ENCODE measurements around the gene EFS.
"Not testable (repeated sequence)": the region's sequence is repeated elsewhere in the genome, so short reads cannot be mapped to it uniquely, and the experiment has no call there.

Gene EFS

GRCh38 chr14:23399136-23399535 lies 34.2 kb upstream of the EFS start:
- DNase-seq (ENCODE audit: low spot score) = no peak

DNA sequence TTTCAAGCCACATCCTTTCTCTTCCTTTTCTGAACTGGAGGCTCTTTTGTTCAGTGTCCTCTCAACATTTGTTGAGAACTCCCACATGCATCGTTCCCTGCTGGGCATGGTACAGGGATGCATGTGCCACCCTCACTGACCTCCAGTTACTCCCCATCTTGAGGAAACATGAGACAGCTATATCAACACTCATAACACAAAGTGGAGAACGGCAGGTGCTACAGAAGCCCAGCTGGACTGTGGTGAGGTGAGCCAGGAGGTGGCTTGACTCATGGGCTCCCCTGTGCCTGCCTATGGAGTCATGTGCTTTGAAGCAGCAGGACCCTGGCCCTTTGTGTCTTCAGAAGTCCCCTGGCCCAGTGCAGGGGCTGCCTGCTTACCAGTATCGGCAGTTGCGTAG lies 33.4 kb upstream of the EFS start:
- no peak for DNase-seq (ENCODE audit: low spot score)

GRCh38 chr14:23396781-23397407 lies 31.9 kb upstream of the EFS start:
- DNase-seq (ENCODE audit: low spot score) = no peak

DNA sequence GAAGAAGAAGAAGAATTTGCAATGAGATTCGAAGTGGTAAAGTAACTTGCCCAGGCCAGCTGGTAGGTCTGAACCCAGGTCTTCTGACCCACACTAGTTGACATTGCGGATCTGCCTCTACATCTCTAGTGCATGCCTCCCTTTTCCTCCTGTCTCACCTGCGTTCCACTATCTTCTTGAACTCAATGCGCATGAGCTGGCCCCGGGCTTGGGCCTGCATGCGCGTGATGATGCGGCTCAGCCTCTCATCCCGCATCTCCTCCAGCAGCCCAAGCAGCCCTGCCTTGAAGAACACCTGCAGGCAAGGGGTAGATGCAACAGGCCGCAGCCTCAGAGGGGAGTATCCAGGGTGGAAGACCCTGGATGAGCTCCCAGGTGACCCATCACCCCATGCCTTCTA lies 31.2 kb upstream of the EFS start:
- DNase-seq (ENCODE audit: low spot score) = no peak

DNA sequence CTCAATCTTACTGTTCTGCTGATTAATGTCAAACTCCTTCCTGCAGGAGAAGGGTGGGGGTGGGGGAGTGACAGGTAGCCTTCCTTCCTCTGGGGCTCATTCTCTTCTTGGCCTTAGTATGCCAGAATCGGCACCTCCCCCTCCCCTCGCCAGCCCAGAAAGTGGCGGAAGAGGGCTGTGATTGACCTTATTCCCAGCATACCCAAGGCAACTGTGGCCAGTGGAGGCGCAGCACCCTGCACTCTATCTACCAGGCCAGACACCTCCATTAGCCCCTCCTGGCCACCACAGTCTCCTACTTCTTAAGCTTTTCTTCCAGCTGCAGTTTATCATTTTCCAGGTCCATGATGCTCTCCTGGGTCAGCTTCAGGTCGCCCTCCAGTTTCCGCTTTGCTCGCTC lies 27.6 kb upstream of the EFS start:
- DNase-seq (ENCODE audit: low spot score) = no peak

DNA sequence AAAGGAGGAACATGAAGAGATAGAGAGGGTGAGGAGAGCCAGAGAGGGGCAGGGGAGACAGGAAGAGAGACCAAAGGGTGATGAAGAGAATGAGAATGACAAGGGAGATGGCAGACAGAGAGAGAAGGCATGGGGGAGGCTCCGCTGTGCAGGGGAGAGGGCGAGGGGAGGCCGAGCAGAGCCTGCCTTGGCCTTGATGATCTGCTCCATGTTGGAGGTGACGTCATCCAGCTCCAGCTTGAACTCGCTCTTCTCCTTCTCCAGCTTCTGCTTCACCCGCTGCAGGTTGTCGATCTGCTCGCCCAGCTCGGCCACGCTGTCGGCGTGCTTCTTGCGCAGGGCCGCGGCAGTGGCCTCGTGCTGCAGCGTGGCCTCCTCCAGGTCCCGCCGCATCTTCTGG lies 24.9 kb upstream of the EFS start:
- DNase-seq (ENCODE audit: low spot score) = not testable (repeated sequence)

DNA sequence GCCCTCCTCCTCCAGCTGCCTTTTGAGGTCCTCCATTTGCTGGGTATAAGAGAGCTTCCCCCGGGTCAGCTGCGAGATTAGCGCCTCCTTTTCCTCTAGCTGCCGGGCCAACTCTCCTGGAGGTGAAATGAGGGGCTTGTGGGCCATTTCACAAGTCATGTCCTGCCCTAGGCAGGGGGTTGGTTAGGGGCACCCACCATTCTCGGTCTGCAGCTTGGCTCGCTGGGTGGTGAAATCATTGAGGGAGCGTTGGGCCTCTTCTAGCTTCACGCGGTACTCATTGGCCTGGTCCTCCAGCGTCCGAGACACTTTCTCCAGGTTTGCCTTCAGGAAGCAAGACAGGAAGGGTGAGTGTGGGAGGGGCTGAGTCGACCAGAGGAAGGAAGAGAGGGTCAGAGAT lies 24.4 kb upstream of the EFS start:
- no peak for DNase-seq (ENCODE audit: low spot score)

DNA sequence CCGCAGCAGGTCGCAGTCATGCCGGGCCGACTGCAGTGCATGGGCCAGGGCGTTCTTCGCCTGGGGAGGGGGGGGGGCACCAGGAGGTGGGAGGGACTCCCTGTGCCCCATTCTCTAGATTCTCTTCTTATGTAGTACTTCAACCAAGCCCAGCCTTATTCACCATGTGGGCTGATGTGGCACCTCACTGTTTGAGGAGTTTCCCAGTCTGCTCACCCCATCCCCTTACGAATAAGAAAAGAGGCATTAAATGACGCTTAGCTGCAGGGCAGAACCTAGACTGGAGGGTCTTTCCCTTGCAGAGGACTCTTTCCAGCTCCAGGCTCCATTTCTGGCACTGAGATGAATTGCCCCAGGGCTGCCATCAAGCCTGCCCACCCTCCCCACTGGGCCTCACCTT lies 24.0 kb upstream of the EFS start:
- DNase-seq (ENCODE audit: low spot score) = no peak

DNA sequence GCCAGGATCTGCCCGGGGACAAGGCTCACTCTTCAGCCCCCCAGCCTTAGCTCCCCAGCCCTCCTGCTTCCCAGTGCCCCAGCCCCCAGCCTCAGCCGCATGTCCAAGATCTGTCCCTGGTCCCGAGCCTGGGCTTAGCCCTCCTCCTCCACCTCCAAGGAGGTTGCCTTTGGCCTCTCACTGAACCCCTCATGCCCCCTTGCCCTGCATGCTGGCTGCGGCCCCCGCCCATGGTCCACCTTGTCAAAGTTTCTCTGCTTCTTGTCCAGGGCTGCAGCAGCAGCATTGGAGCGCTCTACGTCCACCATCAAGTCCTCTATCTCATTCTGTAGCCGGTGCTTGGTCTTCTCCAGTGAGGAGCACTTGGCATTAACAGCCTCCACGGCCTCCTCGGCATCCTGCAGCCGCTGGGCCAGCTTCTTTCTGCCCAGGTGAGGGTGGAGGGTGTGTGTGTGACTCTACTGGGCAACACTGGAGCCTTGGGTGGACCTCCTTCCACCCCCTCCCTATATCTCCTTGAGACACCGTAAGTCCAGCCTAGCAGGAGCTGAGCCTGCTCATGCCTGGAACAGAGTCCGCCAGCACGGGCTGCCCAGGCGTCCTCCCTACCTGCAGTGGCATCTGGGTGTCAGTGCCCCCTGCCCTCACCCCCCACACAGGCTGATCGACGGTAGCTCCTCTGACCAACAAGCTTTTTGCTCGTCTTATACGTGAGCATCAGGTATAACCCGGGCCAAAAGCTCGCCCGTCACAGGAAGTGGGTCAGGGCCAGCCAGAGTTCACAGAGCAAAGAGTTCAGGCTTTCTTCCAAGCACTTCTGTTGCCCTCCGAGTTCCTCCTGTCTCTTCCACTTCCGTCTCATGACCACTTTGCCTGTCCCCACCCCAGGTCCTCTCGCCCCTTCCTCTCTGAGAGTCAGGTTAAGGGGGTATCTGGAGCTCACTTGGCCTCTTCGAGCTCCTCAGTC lies 23.2 kb upstream of the EFS start:
- DNase-seq (ENCODE audit: low spot score) = no peak

DNA sequence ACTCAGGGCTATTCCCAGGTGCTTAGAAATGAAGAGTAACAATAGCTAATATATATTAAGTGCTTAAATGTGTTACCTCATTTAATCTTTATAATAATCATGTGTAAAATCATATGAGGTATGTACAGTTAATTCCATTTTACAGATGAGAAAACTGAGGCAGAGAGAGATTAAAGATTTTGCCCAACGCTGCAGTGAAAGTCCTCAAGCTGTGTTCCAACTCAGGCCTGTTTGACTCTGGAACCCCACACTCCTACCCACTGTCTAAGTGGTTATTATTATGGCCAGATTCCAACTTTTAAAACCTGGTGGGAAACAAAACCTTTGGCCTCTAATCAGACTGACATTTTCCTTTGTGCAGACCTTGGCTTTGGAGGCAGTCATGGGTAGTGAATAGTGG lies 22.0 kb upstream of the EFS start:
- DNase-seq (ENCODE audit: low spot score) = no peak

DNA sequence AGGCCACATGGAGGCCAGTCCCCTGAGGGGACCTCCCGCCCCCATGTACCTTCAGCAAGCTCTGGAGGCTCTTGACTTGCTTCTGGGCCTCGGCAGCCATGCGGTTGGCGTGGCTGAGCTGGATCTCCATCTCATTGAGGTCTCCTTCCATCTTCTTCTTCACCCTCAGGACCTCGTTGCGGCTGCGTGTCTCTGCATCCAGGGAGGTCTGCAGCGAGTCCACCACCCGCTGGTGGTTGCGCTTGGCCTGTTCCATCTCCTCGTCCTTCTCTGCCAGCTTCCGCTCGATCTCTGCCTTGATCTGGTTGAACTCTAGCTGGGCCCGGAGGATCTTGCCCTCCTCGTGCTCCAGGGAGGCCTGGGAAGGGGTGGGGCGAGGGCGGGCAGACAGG lies 21.3 kb upstream of the EFS start:
- DNase-seq (ENCODE audit: low spot score) = not testable (repeated sequence)

- no peak for DNase-seq (ENCODE audit: low spot score)
Measured at GRCh38 chr14:23385642-23386265, 20.8 kb upstream of the EFS start.

DNA sequence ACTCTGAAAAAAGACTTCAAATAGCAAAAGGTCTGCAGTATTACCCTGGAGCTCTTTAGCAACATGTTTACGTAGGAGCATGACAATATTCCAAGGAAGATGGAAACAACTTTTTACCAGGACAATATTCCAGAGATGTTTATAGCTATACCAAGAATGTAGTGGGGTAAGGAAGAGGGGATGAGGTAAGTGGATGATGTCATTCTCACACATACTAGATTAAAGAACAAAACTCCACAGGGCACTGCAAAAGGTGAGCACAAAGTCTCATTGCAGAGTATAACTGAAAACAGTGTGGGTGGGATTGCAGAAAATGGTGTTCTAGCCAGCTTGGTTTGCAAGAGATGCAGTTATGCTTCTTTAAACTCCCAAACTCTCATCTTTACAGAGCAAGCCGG lies 20.3 kb upstream of the EFS start:
- no peak for DNase-seq (ENCODE audit: low spot score)

GRCh38 chr14:23384364-23385080 lies 19.6 kb upstream of the EFS start:
- no peak for DNase-seq (ENCODE audit: low spot score)

DNA sequence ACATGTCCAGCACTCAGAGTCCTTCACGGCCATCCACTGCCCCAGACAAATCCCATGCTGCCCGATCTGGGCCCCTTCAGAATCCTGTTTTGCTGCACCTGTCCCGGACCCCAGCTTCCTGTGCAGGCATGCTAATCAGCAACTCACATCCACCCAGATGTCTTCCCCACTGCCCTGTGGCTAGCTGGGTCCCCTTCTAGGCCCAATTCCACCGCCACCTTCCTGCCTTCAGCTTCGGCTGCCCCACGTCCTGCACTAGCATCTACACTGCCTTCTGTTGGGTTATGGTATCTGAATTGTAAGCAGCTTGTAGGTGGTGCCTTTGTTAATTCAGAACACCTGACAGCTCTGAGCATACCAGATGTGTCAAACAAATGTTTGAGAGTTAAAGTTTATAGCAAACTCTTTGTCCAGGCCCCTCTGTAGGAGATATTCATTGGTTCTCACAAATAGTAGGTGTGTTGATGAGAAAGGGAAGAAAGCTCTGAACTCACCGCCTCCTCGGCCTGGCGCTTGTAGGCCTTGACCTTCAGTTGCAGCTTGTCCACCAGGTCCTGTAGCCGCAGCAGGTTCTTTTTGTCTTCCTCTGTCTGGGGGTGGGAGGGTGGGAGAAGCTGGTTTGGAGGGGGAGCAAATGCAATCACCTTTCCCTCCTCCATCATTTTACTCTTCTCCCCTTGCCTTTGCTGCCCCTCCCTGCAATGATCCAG lies 17.9 kb upstream of the EFS start:
- DNase-seq (ENCODE audit: low spot score) = no peak

DNA sequence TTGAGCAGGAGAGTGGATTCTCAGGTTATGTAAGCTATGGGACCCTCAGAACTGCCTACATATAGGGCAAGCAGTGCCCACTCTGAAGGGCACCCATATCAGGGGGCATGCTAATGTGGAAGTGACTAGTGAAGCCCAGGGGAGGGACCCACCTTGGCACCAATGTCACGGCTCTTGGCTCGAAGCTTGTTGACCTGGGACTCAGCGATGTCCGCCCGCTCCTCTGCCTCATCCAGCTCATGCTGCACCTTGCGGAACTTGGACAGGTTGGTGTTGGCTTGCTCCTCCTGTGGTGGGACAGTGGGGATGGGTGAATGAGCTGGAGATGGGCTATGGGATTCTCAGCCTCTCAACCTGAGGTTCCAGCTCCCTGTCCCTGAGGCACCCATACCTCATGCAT lies 17.3 kb upstream of the EFS start:
- no peak for DNase-seq (ENCODE audit: low spot score)

- no peak for DNase-seq (ENCODE audit: low spot score)
Measured at GRCh38 chr14:23381871-23382270, 16.9 kb upstream of the EFS start.

- no peak for DNase-seq (ENCODE audit: low spot score)
Measured at GRCh38 chr14:23380976-23381375, 16.0 kb upstream of the EFS start.

GRCh38 chr14:23380197-23380914 lies 15.4 kb upstream of the EFS start:
- DNase-seq (ENCODE audit: low spot score) = no peak

DNA sequence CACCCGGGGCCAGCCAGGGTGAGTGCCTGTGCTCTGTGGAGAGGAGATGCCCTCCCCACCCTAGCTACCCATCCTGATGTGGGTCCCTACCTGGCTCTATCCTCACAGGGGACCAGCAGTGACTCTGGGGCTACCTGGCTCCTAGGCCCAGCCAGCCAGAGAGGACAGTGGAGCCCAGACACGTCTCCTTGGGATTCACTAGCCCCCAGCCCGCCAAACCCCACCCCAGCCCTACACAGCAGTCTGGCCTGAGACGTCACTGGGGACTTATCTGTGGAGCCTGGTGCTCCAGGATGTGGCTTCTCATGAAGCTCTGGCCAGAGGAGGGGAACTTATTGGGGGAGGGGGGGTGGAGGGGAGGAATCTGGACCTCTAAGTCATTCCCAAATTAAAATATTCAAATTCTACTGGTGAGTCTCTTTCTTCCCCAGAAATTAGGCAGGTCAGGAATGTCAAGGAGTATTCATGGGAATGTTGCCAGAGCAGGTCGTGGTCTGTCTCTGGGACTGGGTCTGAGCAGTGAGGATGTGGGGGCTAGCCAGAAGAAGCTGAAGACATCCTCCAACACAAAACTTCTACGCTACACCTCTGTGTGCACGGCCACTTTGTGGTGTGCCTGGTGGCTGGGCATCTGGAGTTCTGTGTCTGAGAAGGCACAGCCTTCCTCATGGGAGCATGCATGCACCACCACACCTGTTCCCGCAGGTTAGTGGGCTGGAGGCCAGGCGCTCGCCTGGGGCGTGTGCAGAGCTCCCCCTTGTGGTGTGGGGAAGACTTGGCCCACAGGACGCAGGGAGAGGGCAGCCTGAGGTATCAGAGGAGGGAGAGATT lies 14.6 kb upstream of the EFS start:
- DNase-seq (ENCODE audit: low spot score) = peak; percentile 67
